Right renal cortex interstitium (tissue), 3 donors: ENCODE results near the gene SPATA24. TPM values are rescaled to one million over a fixed set of nuclear protein-coding genes. Genes with fewer than 3 reads are reported as not detected.
"Not testable (repeated sequence)": the region's sequence is repeated elsewhere in the genome, so short reads cannot be mapped to it uniquely, and the experiment has no call there.

ENCODE experiments used
- DNase-seq, 3 donors: peaks; one replicate each; pipeline ENCODE4 v3.0.0-alpha.2; 2013; ENCODE audit warnings: low read depth in 3 of 3, low spot score in 2 of 3
- polyA plus RNA-seq, 3 donors: library from polyadenylated mRNA; unstranded; fragments of 120-200 nt; gene quantifications; one replicate each; pipeline ENCODE4 v1.2.1, GENCODE V29; 2013; ENCODE audit not compliant: insufficient read length in 3 of 3

The SPATA24 gene
- polyA plus RNA-seq, 3 donors: 11.6 to 13.3 (median 12.7) TPM

DNA sequence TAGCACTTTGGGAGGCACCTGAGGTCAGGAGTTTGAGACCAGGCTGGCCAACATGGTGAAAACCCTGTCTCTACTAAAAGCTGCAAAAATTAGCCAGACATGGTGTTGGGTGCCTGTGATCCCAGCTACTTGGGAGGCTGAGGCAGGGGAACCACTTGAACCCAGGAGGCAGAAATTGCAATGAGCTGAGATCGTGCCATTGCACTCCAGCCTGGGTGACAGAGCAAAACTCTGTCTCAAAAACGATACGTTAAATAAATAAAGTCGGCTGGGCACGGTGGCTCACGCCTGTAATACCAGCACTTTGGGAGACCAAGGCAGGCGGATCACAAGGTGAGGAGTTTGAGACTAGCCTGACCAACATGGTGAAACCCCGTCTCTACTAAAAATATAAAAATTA lies 48.0 kb downstream of the SPATA24 start:
- not testable (repeated sequence) for DNase-seq

DNA sequence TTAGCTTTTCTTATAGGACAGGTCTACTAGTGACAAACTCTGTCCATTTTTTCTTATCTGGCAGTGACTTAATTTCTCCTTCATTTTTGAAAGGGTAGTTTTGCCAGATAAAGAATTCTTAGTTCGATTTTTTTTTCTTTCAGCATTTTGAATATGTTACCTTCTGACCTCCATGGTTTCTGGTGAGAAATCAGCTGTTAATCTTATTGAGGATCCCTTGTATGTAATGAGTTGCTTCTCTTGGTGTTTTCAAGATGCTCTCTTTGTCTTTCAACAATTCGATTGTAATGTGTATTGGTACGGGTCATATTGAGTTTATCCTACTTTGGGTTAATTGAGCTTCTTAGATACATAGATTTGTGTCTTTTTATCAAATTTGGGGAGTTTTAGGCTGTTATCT lies 49.7 kb downstream of the SPATA24 start:
- no peak for DNase-seq

GRCh38 chr5:139347863-139348262 lies 56.0 kb downstream of the SPATA24 start:
- not testable (repeated sequence) for DNase-seq

Other genes with a start within 250 kb of the SPATA24 start
- 10 to 100 TPM; 52.1 to 59.7 (median 52.6) TPM for gene SIL1, start 205.7 kb downstream of the SPATA24 start, polyA plus RNA-seq
- 100 to 1,000 TPM; 702 to 822 (median 791) TPM for gene MATR3, start 110.3 kb downstream of the SPATA24 start, polyA plus RNA-seq
- 100 to 1,000 TPM; 202 to 211 (median 203) TPM for gene PAIP2, start 62.2 kb downstream of the SPATA24 start, polyA plus RNA-seq
- 10 to 100 TPM in 2 of 3 donors, 1 to 10 TPM in 1; 9.8 to 13.5 (median 12.3) TPM for gene SLC23A1, start 20.8 kb downstream of the SPATA24 start, polyA plus RNA-seq
- gene MZB1, start 14.2 kb downstream of the SPATA24 start, polyA plus RNA-seq: 1 to 10 TPM in 1 of 3 donors, under 1 TPM in 2; 0.38 to 1.0 (median 0.50) TPM
- gene PROB1, start 9.0 kb downstream of the SPATA24 start, polyA plus RNA-seq: 1 to 10 TPM; 1.7 to 2.0 (median 1.9) TPM
- 10 to 100 TPM; 27.5 to 33.4 (median 32.5) TPM for gene DNAJC18, start 35.4 kb upstream of the SPATA24 start, polyA plus RNA-seq
- gene ECSCR, start 58.7 kb upstream of the SPATA24 start, polyA plus RNA-seq: 10 to 100 TPM; 28.9 to 30.6 (median 30.2) TPM
- gene SMIM33, start 66.9 kb upstream of the SPATA24 start, polyA plus RNA-seq: not detected
- gene STING1, start 78.7 kb upstream of the SPATA24 start, polyA plus RNA-seq: 10 to 100 TPM; 24.4 to 27.8 (median 24.7) TPM
- 100 to 1,000 TPM; 175 to 188 (median 176) TPM for gene UBE2D2, start 157.2 kb upstream of the SPATA24 start, polyA plus RNA-seq
- gene CXXC5, start 244.3 kb upstream of the SPATA24 start, polyA plus RNA-seq: 100 to 1,000 TPM; 209 to 219 (median 210) TPM